ENCODE measurements around the gene CADM3.
A peak's percentile ranks its signal among the peaks of the same experiment; 100 is the strongest.

The CADM3 gene

GRCh38 chr1:159248311-159248710, 76.9 kb downstream of the CADM3 start:
- H3K4me3 ChIP-seq (ENCODE audit: low read depth in 1 of 2, low read length in 2 of 2): no peak overlapping the region
- H3K36me3 ChIP-seq (ENCODE audit: insufficient read depth, low read length): no peaks in the 10 kb centered on the region
- no peak overlapping the region for H2AFZ ChIP-seq (ENCODE audit: low read depth, low read length)
- ATAC-seq (ENCODE audit: insufficient read depth, low read depth) (no peak), DNase-seq (no peak)
- H3K79me2 ChIP-seq (ENCODE audit: insufficient read depth, low read length): no peaks in the 10 kb centered on the region
- peaks cover 3% of the 10 kb centered on the region for H3K9me3 ChIP-seq (ENCODE audit: insufficient read depth, low read length, severe bottlenecking)
- H3K4me1 ChIP-seq (ENCODE audit: insufficient read depth, low read length): no peaks in the 10 kb centered on the region
- H4K20me1 ChIP-seq (ENCODE audit: insufficient read depth, low read length): no peaks in the 10 kb centered on the region
- no peaks in the 10 kb centered on the region for H3K27me3 ChIP-seq (ENCODE audit: insufficient read depth, low read length, poor library complexity)
- no peak overlapping the region for H3K9ac ChIP-seq (ENCODE audit: low read depth, low read length)
- no peak overlapping the region for H3K27ac ChIP-seq (ENCODE audit: low read length)
- H3K4me2 ChIP-seq (ENCODE audit: insufficient read depth, low read length): no peak overlapping the region
- TF ChIP-seq CTCF (IDR thresholded peaks at IDR 0.05; ENCODE audit: borderline replicate concordance, extremely low read depth, low read length, poor library complexity, severe bottlenecking): no peak
- TF ChIP-seq EZH2 (IDR thresholded peaks at IDR 0.05; ENCODE audit: borderline replicate concordance, low read depth, low read length, severe bottlenecking): no peak

GRCh38 chr1:159250638-159251216, 79.3 kb downstream of the CADM3 start:
- TF ChIP-seq EZH2 (IDR thresholded peaks at IDR 0.05; ENCODE audit: borderline replicate concordance, low read depth, low read length, severe bottlenecking) (no peak), CTCF (IDR thresholded peaks at IDR 0.05; ENCODE audit: borderline replicate concordance, extremely low read depth, low read length, poor library complexity, severe bottlenecking) (peak; percentile 30)
- Histone ChIP-seq H3K4me1 (ENCODE audit: insufficient read depth, low read length) (no peaks in the 10 kb centered on the region), H3K4me2 (ENCODE audit: insufficient read depth, low read length) (no peak overlapping the region), H3K4me3 (ENCODE audit: low read depth in 1 of 2, low read length in 2 of 2) (no peak overlapping the region), H2AFZ (ENCODE audit: low read depth, low read length) (no peak overlapping the region), H3K9me3 (ENCODE audit: insufficient read depth, low read length, severe bottlenecking) (peaks cover 3% of the 10 kb centered on the region), H3K27me3 (ENCODE audit: insufficient read depth, low read length, poor library complexity) (no peaks in the 10 kb centered on the region), H4K20me1 (ENCODE audit: insufficient read depth, low read length) (no peaks in the 10 kb centered on the region), H3K36me3 (ENCODE audit: insufficient read depth, low read length) (no peaks in the 10 kb centered on the region), H3K9ac (ENCODE audit: low read depth, low read length) (no peak overlapping the region), H3K27ac (ENCODE audit: low read length) (no peak overlapping the region), H3K79me2 (ENCODE audit: insufficient read depth, low read length) (no peaks in the 10 kb centered on the region)
- ATAC-seq (ENCODE audit: insufficient read depth, low read depth) (no peak), DNase-seq (no peak)
